Activated B cell treated with CpG ODN at 0.5 μM for 24 hours (primary cell): Measurements from ENCODE around the gene KDM5A. TPM values are rescaled to one million over a fixed set of nuclear protein-coding genes. Genes with fewer than 3 reads are reported as not detected.
"Not testable (repeated sequence)": the region's sequence is repeated elsewhere in the genome, so short reads cannot be mapped to it uniquely, and the experiment has no call there.

Source experiments
- ATAC-seq: fragments of 200-7000 bp; cut with Tn5 transposase; one replicate; pipeline ENCODE4 v1.10.0; 2021; ENCODE audit warnings: low read depth, mild to moderate bottlenecking, moderate library complexity
- CTCF ChIA-PET: fragments of 350-600 bp; sonication (Branson Sonifier 250); formaldehyde crosslinking; loops from one replicate; lab custom pipeline; 2021; ENCODE audit warnings: antibody characterized with exemption; lab: Charles Lee
- POLR2A ChIA-PET: fragments of 350-600 bp; sonication (Branson Sonifier 250); formaldehyde crosslinking; loops from one replicate; lab custom pipeline; 2021; ENCODE audit warnings: antibody characterized with exemption; lab: Charles Lee
- DNase-seq: peaks from one replicate; pipeline ENCODE4 v3.0.0; 2022
- H3K27ac Mint-ChIP-seq: one replicate; pipeline ENCODE4 v1.8.0; 2020; ENCODE audit warnings: mixed read lengths
- H3K27me3 Mint-ChIP-seq: one replicate; pipeline ENCODE4 v1.8.0; 2021; ENCODE audit warnings: mixed read lengths
- H3K36me3 Mint-ChIP-seq: one replicate; pipeline ENCODE4 v1.8.0; 2021; ENCODE audit warnings: low read depth, mixed read lengths
- H3K4me1 Mint-ChIP-seq: one replicate; pipeline ENCODE4 v1.8.0; 2021; ENCODE audit warnings: mixed read lengths
- H3K4me3 Mint-ChIP-seq: one replicate; pipeline ENCODE4 v1.8.0; 2020; ENCODE audit warnings: mild to moderate bottlenecking, mixed read lengths
- H3K9me3 Mint-ChIP-seq: one replicate; pipeline ENCODE4 v1.8.0; 2020; ENCODE audit warnings: mixed read lengths
- intact Hi-C: fragments of 100-400 bp; cut with micrococcal nuclease; formaldehyde crosslinking; loops from one replicate; pipeline ENCODE4 v1.15.1; 2024
- total RNA-seq: library from RNA; stranded (reverse); gene quantifications from 2 replicates; pipeline ENCODE4 v1.2.3, GENCODE V29; 2022
- TF ChIP-seq, protein P1 (sequence below): fragments of 200-600 bp; IDR thresholded peaks from one replicate; pipeline ENCODE4 v1.8.0; 2022; ENCODE audit warnings: antibody characterized with exemption, mild to moderate bottlenecking

KDM5A gene
- total RNA-seq, 1 donor from 2014 or later = 135 TPM

DNA sequence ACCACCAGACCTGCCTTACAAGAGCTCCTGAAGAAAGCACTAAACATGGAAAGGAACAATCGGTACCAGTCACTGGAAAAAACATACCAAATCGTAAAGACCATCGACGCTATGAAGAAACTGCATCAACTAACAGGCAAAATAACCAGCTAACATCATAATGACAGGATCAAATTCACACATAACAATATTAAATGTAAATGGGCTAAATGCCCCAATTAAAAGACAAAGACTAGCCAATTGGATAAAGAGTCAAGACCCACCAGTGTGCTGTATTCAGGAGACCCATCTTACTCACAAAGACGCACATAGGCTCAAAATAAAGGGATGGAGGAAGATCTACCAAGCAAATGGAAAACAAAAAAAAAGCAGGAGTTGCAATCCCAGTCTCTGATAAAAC is 89.6 kb downstream of the KDM5A start:
- H3K27me3 Mint-ChIP-seq, intact Hi-C loops, H3K4me3 Mint-ChIP-seq, H3K4me1 Mint-ChIP-seq, DNase-seq, H3K9me3 Mint-ChIP-seq, H3K27ac Mint-ChIP-seq, POLR2A ChIA-PET, ATAC-seq: not testable (repeated sequence)
- CTCF ChIA-PET = interaction anchor here (0.7 kb wide), 1 partner anchor 42 kb away, joined by 3 read pairs; no protein-coding TSS in a partner anchor
- peaks cover 96% of the 10 kb centered on the region for H3K36me3 Mint-ChIP-seq

DNA sequence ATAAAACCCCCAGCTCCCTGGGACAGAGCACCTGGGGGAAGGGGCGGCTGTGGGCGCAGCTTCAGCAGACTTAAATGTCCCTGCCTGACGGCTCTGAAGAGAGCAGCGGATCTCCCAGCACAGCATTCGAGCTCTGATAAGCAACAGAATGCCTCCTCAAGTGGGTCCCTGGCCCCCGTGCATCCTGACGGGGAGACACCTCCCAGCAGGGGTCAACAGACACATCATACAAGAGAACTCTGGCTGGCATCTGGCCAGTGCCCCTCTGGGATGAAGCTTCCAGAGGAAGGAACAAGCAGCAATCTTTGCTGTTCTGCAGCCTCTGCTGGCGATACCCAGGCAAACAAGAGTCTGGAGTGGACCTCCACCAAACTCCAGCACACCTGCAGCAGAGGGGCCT is 91.1 kb downstream of the KDM5A start:
- intact Hi-C loops, ATAC-seq, H3K27ac Mint-ChIP-seq, POLR2A ChIA-PET, H3K4me3 Mint-ChIP-seq, H3K4me1 Mint-ChIP-seq, H3K27me3 Mint-ChIP-seq, DNase-seq, H3K9me3 Mint-ChIP-seq, CTCF ChIA-PET: not testable (repeated sequence)
- peaks cover 95% of the 10 kb centered on the region for H3K36me3 Mint-ChIP-seq

- H3K27ac Mint-ChIP-seq = no peak overlapping the region
- DNase-seq (no peak), ATAC-seq (no peak)
- peaks cover 91% of the 10 kb centered on the region for H3K36me3 Mint-ChIP-seq
- TF ChIP-seq, protein P1, sequence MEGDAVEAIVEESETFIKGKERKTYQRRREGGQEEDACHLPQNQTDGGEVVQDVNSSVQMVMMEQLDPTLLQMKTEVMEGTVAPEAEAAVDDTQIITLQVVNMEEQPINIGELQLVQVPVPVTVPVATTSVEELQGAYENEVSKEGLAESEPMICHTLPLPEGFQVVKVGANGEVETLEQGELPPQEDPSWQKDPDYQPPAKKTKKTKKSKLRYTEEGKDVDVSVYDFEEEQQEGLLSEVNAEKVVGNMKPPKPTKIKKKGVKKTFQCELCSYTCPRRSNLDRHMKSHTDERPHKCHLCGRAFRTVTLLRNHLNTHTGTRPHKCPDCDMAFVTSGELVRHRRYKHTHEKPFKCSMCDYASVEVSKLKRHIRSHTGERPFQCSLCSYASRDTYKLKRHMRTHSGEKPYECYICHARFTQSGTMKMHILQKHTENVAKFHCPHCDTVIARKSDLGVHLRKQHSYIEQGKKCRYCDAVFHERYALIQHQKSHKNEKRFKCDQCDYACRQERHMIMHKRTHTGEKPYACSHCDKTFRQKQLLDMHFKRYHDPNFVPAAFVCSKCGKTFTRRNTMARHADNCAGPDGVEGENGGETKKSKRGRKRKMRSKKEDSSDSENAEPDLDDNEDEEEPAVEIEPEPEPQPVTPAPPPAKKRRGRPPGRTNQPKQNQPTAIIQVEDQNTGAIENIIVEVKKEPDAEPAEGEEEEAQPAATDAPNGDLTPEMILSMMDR = no peak
- H3K9me3 Mint-ChIP-seq = peaks cover 2% of the 10 kb centered on the region
- H3K27me3 Mint-ChIP-seq = no peaks in the 10 kb centered on the region
- no peak overlapping the region for H3K4me3 Mint-ChIP-seq
- CTCF ChIA-PET = no interaction called here
- POLR2A ChIA-PET = interaction anchor here (0.7 kb wide), 1 partner anchor 12 kb away, joined by 6 read pairs; no protein-coding TSS in a partner anchor
- intact Hi-C loops = no loop called here
- H3K4me1 Mint-ChIP-seq = peaks cover 2% of the 10 kb centered on the region
These were observed 94.0 kb downstream of the KDM5A start for GRCh38 chr12:295132-295531.

DNA sequence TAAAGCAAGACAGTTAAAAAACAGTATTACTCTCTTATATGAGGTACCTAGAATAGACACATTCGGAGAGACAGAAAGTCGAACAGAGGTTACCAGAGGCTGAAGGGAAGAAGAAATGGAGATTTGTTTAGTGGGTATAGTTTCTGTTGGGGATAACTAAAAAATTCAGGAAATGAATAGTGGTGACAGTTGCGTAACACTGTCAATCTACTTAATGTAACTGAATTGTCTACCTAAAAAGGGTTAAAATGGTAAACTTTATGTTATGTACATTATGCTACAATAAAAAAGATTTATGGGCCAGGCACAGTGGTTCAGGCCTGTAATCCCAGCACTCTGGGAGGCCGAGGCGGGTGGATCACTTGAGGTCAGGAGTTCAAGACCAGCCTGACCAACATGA is 95.9 kb downstream of the KDM5A start:
- peaks cover 2% of the 10 kb centered on the region for H3K4me1 Mint-ChIP-seq
- H3K27me3 Mint-ChIP-seq = no peaks in the 10 kb centered on the region
- H3K9me3 Mint-ChIP-seq = no peaks in the 10 kb centered on the region
- peaks cover 84% of the 10 kb centered on the region for H3K36me3 Mint-ChIP-seq
- TF ChIP-seq, protein P1 = no peak
- intact Hi-C loops = no loop called here
- ATAC-seq (no peak), DNase-seq (no peak)
- H3K4me3 Mint-ChIP-seq = no peak overlapping the region
- H3K27ac Mint-ChIP-seq = no peak overlapping the region
- ChIA-PET POLR2A (no interaction called here), CTCF (no interaction called here)

DNA sequence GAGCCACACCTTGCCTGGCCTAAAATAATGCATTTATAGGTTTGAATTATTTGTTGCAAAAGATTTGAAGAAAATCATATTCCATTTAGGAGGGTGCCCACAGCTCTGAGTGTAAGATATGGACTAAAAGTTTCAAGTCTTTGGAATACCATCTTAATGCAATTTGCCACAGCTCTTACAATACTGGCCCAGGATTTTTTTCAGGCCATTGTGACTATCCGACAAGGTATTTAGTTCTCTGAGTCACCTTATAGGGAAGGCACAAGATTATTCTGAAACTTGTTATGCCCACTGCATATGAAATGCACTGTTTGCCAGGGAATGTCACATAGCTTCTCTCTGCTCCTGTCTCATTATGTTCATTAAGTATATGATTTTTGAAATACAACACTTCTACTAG is 96.9 kb downstream of the KDM5A start:
- CTCF ChIA-PET = no interaction called here
- TF ChIP-seq, protein P1 = no peak
- no peak overlapping the region for H3K4me3 Mint-ChIP-seq
- ATAC-seq (no peak), DNase-seq (no peak)
- H3K27me3 Mint-ChIP-seq = no peaks in the 10 kb centered on the region
- H3K4me1 Mint-ChIP-seq = peaks cover 5% of the 10 kb centered on the region
- H3K9me3 Mint-ChIP-seq = no peaks in the 10 kb centered on the region
- intact Hi-C loops = no loop called here
- peaks cover 85% of the 10 kb centered on the region for H3K36me3 Mint-ChIP-seq
- POLR2A ChIA-PET = no interaction called here
- no peak overlapping the region for H3K27ac Mint-ChIP-seq

DNA sequence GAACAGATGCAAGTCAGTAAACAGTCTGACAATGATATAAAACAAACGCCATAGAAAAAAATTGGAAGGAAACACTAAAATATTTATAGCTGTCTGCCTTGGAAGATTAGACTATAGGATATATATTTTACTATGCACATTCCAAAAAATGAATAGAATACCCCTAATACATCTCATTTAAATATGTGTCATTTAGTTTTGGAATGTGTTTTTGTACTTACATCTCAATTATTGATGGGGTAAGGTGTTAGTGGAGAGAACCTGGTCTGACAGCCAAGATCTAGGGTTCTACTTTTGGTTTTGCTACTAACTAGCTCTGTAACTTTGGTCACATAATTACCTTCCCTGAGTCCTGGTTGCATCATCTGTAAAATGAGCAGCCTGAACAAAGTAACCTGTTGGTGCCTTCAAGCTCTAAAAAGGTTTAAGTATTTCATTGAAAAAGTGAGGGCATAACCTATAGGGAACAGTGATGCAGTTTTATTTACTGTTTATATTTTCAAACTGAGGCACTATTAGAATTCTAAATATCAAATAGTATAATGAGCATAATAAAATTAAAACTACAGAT is 97.9 kb downstream of the KDM5A start:
- Mint-ChIP-seq H3K27me3 (no peaks in the 10 kb centered on the region), H3K36me3 (peaks cover 86% of the 10 kb centered on the region), H3K4me3 (no peak overlapping the region), H3K27ac (no peak overlapping the region), H3K4me1 (peaks cover 5% of the 10 kb centered on the region), H3K9me3 (no peaks in the 10 kb centered on the region)
- DNase-seq (no peak), ATAC-seq (no peak)
- TF ChIP-seq, protein P1 = no peak
- intact Hi-C loops = no loop called here
- CTCF ChIA-PET = no interaction called here
- POLR2A ChIA-PET = no interaction called here
